ENCODE data around the gene MICU1.

GRCh38 chr10:72610466-72610865, 15.4 kb downstream of the MICU1 start:
- no peak for TF ChIP-seq POLR2AphosphoS5 (IDR thresholded peaks at IDR 0.05; ENCODE audit: low read depth, low read length)
- no peak for TF ChIP-seq TAF1 (IDR thresholded peaks at IDR 0.05; ENCODE audit: borderline replicate concordance, low read depth, low read length)
- TF ChIP-seq POLR2A (IDR thresholded peaks at IDR 0.05; ENCODE audit: low read depth, low read length), result no peak
